GM18511 (cell line): ENCODE results near the gene FURIN.
A peak's percentile ranks its signal among the peaks of the same experiment; 100 is the strongest.

Source experiments
- ATAC-seq: cut with Tn5 transposase; IDR thresholded peaks from one replicate; pipeline ENCODE4 v1.9.1; 2021; ENCODE audit warnings: mild to moderate bottlenecking, moderate library complexity; ENCODE audit not compliant: unreplicated experiment

The FURIN gene

DNA sequence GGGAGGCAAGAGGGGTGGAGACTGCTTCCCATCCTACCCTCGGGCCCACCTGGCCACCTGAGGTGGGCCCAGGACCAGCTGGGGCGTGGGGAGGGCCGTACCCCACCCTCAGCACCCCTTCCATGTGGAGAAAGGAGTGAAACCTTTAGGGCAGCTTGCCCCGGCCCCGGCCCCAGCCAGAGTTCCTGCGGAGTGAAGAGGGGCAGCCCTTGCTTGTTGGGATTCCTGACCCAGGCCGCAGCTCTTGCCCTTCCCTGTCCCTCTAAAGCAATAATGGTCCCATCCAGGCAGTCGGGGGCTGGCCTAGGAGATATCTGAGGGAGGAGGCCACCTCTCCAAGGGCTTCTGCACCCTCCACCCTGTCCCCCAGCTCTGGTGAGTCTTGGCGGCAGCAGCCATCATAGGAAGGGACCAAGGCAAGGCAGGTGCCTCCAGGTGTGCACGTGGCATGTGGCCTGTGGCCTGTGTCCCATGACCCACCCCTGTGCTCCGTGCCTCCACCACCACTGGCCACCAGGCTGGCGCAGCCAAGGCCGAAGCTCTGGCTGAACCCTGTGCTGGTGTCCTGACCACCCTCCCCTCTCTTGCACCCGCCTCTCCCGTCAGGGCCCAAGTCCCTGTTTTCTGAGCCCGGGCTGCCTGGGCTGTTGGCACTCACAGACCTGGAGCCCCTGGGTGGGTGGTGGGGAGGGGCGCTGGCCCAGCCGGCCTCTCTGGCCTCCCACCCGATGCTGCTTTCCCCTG, 13.8 kb downstream of the FURIN start:
- no peak for ATAC-seq

DNA sequence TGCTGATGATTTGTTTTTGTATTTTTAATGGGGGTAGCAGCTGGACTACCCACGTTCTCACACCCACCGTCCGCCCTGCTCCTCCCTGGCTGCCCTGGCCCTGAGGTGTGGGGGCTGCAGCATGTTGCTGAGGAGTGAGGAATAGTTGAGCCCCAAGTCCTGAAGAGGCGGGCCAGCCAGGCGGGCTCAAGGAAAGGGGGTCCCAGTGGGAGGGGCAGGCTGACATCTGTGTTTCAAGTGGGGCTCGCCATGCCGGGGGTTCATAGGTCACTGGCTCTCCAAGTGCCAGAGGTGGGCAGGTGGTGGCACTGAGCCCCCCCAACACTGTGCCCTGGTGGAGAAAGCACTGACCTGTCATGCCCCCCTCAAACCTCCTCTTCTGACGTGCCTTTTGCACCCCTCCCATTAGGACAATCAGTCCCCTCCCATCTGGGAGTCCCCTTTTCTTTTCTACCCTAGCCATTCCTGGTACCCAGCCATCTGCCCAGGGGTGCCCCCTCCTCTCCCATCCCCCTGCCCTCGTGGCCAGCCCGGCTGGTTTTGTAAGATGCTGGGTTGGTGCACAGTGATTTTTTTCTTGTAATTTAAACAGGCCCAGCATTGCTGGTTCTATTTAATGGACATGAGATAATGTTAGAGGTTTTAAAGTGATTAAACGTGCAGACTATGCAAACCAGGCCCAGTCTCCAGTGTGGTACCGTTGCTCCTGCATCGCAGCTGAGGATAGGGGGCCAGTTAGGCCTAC, 14.6 kb downstream of the FURIN start:
- no peak for ATAC-seq

DNA sequence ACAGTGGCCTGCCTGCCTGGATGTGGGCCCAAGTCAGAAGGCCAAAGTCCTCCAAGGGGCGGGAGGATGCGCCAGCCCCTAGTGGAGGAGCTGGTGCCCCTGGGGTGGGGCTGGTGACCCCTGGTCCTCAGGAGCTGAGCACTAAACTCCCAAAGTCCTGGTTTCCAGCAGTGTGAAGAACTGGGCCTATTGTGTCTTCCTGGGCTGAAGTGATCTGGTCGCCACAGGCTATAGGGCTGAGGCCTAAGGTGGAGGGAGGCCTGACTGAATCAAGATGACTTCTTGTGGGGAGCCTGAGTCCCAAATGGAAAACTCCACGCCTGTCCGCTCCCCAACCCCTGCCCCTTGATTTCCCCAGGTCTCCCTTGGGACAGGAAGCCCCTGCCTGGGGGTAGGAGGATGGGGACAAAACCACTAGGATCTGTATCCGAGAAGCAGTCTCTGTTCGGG, 15.2 kb downstream of the FURIN start:
- ATAC-seq: no peak

DNA sequence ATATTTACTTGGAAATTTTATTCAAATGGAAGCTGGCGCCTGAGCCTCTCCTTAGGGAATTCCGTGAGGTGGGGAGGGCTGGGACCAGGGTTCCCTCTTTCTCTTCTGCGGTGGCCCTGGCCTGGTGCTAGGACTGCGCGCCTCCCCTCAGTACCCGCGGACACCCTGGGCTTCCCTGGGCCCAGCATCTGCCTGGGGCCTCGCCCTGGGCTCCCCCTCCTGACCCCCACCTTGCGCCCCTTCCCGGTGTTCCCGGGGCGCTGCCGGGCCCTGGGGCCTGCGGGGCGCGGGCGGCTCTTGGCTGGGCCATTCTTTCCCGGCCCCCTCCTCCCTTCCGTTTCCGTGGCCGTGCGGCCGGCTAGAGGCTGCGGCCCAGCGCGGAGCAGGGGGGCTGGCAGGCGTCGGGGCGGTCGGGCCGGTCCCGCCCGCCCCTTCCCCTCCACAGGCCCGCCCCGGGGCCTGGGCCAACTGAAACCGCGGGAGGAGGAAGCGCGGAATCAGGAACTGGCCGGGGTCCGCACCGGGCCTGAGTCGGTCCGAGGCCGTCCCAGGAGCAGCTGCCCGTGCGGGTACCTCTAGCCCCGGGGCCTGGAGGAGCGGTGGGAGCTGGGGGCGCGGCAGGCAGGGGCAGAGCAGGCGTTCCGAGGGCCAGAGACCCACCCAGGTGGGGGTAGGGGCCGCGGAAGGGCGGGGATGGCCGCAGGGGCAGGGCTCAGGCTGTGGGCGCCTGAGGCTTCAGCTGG, 15.8 kb downstream of the FURIN start, which contains the start of gene FES:
Gene FES, plus strand, starts transcription at position 529 of the 743 bp plus-strand sequence. CDS start 542 bp downstream, outside the sequence.
- no peak for ATAC-seq

DNA sequence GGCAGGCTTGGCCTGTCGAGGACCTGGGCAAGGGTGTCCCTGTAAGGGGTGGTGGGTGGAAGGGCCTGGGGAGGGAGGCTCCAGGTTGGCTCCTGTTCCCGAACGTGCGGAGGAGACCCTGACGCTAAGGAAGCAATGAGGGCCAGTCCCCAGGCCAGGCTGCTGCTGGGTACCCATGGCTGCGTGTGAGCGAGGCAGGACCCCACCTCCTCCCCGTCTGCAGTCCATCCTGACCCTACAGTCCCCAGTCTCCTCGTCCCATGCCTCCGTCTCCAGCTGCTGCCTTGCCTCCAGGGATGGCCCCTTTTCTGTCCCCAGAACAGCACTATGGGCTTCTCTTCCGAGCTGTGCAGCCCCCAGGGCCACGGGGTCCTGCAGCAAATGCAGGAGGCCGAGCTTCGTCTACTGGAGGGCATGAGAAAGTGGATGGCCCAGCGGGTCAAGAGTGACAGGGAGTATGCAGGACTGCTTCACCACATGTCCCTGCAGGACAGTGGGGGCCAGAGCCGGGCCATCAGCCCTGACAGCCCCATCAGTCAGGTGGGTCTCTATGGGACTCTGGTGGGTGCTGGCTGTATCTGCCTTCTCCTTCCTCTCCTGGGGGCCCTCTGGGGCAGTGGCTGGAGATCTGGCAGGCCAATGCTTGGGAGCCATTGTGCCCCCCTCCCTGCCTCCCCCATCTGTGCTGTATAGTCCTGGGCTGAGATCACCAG, 16.5 kb downstream of the FURIN start:
- ATAC-seq: no peak

DNA sequence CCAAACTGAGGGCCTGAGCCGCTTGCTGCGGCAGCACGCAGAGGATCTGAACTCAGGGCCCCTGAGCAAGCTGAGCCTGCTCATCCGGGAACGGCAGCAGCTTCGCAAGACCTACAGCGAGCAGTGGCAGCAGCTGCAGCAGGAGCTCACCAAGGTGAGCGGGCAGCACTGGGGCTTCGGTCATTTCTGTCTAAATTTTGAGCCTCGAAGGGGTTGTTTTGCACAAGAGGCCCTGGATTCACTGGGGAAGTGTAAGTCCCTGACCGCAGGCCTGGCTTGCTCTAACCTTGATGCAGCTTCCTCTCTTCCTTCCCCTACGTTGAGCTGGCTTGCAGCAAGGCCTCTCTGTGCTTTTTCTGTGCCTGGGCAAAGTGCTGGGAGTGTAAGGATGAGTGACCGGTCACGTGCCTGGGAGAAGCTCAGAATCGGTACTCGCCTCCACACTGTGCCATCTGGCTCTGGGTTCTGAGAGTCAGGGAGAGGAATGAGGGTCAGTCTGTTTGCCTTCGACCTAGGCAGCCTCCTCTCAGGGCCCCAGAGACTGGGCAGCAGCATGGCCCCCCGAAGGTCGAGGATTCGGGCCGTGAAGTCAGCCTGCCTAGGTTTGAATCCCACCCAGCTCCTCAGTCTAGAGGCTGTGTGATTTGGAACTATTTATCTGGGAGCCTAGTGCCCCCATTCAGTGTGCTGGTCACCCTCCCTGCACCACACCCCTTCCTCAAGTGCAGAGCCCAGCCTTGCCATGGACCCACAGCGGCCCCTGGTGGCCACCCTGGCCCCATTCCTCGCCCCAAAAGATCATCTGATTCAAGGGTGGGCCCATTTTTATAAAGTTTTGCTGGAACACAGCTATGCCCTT, 17.3 kb downstream of the FURIN start:
- ATAC-seq: peak; percentile 43

DNA sequence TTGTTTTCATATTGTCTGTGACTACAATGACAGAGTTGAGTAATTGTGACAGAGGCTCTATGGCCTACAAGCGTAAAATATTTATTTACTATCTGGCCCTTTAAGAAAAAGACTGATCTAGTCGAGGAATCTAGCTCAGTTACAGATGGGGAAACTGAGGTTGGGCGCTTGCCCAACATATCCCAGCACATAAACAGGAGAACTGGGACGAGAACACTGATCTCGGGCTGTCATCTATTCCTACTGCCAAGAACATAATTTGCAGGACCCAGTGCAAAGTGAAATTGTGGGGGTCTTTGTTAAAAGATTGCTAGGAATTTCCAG, 17.9 kb downstream of the FURIN start:
- ATAC-seq: no peak

DNA sequence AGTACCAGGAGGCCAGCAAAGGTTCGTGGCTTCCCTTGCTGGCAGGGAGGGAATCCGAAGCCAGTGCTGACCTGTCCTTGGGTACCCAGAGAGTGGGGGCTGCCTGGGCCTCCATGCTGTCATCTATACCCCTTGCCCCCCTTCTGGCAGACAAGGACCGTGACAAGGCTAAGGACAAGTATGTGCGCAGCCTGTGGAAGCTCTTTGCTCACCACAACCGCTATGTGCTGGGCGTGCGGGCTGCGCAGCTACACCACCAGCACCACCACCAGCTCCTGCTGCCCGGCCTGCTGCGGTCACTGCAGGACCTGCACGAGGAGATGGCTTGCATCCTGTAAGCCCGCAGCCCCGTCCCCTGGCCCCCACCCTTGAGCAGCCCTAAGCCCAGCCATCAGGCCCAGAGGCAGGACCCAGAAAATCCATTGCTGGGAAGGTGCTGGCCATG, 18.7 kb downstream of the FURIN start:
- no peak for ATAC-seq

DNA sequence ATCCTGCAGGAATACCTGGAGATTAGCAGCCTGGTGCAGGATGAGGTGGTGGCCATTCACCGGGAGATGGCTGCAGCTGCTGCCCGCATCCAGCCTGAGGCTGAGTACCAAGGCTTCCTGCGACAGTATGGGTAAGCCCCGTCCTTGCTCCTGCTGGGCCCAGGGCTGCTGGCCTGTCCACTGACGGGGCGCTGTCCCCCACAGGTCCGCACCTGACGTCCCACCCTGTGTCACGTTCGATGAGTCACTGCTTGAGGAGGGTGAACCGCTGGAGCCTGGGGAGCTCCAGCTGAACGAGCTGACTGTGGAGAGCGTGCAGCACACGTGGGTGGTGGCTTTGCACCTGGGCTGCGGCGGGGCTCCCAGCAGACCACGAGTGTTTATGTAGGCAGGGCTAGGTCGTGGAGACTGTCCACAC, 20.9 kb downstream of the FURIN start:
- ATAC-seq: no peak

DNA sequence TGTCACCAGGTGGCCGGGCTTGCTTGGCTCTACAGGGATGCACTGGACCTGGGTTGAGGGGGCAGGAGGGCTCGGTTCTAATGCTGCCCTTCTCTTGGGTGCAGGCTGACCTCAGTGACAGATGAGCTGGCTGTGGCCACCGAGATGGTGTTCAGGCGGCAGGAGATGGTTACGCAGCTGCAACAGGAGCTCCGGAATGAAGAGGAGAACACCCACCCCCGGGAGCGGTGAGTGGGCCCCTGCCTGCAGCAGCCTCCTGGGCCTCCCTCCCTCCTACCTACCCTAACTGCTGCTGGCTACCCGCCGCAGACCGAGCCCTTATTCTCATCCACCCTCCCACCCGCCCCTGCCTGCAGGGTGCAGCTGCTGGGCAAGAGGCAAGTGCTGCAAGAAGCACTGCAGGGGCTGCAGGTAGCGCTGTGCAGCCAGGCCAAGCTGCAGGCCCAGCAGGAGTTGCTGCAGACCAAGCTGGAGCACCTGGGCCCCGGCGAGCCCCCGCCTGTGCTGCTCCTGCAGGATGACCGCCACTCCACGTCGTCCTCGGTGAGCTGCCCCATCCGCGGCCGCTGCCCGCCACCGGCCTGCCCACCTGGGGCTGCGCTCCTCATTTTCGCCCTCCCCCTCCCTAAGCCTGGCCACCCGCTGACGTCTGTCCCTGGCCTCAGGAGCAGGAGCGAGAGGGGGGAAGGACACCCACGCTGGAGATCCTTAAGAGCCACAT, 21.5 kb downstream of the FURIN start:
- ATAC-seq: no peak

DNA sequence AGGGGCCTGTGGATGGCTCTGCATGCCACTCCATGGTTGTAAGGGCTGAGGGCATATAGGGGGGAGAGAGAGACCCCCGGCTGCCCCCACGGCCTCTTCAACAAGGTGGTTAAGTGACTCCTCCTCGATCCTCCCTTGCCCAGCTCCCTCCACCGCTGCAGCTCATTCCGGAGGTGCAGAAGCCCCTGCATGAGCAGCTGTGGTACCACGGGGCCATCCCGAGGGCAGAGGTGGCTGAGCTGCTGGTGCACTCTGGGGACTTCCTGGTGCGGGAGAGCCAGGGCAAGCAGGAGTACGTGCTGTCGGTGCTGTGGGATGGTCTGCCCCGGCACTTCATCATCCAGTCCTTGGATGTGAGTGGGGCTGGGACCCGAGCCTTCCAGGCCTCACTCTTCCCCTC, 22.5 kb downstream of the FURIN start:
- ATAC-seq: no peak

DNA sequence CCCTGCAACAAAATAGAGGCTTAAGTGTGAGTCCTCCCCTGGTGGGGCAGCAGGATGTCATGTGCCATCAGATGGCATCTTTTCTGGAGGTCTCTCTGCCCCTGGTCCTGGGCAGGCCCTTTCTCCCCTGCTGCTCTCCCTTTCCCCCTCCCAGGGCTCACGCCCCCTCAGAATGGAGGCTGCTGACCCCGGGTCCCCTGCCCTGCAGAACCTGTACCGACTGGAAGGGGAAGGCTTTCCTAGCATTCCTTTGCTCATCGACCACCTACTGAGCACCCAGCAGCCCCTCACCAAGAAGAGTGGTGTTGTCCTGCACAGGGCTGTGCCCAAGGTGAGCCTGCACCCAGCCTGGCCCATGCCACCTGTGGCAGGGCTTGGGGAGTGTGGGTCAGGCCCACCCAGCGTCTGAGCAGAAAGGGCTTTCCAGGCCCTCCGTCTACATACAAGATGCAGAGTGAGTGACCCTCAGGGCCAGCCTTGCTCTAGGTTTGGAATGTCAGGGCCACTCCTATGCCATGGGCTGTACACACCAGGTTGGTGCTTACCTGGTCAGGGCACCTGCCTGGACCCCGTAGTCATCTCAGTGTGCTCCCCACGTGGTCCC, 23.1 kb downstream of the FURIN start:
- ATAC-seq: no peak

DNA sequence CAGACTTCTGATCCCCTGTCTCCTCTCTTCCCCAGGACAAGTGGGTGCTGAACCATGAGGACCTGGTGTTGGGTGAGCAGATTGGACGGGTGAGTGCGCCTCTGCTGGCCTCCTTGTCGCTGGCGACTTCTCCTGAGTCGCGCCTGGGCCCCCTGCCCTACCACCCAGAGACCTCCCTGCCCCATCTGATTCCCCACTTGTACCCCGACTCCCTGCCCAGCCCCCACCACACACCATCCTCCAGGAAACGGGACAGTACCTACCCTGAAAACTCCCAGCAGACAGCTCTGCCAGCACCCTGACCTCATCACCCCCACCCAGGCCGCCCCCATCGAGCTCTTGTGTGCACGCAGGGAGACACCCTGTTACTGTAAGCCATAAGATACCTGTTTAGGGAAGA, 23.6 kb downstream of the FURIN start:
- ATAC-seq: no peak

DNA sequence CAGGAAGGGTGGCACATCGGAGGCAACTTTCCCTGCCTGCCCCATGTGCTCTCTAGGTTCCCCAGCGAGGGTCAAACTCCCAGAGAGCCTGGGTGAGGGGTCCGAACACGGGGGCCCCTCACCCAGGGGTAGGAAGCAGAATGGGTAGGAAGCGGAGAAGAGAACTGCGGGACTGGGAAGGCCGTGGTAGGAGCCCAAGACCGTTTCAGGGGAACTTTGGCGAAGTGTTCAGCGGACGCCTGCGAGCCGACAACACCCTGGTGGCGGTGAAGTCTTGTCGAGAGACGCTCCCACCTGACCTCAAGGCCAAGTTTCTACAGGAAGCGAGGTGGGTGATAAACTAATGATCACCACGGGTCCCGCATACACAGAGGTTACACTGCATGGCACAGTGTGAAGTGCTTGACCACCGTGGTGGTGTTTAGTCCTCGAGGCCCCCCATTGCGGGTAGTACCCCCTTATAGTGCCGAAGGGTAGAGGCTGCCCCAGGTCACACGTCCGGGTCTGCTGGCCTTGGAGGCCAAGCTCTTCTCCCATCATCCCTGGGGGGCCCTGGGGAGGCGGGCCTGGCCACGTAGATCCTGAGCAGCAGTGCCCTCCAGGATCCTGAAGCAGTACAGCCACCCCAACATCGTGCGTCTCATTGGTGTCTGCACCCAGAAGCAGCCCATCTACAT, 24.2 kb downstream of the FURIN start:
- no peak for ATAC-seq

DNA sequence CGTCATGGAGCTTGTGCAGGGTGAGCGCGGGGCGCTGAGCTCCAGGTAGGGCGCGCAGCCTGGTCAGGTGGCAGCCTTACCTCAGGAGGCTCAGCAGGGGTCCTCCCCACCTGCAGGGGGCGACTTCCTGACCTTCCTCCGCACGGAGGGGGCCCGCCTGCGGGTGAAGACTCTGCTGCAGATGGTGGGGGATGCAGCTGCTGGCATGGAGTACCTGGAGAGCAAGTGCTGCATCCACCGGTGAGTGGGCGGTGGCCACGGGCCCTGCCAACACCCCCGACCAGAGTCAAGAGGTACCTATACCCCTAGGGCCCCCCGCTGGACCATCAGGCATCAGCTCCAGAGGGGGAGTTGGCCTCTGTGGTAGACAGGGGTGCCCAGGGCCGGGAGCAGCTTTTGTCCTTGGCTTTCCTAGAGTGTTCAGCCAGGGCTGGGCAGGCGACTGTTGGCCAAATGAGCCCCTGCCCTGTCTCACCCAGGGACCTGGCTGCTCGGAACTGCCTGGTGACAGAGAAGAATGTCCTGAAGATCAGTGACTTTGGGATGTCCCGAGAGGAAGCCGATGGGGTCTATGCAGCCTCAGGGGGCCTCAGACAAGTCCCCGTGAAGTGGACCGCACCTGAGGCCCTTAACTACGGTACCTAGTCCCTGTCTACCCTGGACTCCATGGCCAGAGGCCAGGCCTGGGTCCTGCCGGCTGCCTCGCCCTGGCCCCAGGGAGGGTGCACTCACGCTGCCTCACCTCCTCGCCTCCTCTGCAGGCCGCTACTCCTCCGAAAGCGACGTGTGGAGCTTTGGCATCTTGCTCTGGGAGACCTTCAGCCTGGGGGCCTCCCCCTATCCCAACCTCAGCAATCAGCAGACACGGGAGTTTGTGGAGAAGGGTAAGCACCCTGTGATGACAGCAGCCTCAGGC, 25.0 kb downstream of the FURIN start:
- ATAC-seq: no peak

DNA sequence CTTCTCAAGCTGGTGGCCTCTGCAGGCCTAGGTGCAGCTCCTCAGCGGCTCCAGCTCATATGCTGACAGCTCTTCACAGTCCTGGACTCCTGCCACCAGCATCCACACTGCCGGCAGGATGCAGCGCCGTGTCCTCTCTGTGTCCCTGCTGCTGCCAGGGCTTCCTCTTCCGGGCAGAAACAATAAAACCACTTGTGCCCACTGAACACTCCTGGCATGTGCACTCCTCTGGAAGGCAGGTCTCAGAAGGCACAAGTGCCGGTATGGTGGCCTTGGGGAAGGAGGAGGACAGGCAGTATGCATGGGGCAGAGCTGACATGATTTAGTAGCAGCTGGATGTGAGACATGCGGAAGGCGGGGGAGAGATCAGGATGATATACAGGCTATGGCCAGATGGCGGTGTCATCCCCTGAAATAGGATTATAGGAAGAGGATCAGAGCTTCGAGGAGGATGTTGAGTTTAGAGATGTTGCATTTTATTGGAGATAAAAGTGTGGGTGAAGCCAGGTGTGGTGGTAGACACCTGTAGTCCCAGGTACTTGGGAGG, 27.3 kb downstream of the FURIN start:
- no peak for ATAC-seq

DNA sequence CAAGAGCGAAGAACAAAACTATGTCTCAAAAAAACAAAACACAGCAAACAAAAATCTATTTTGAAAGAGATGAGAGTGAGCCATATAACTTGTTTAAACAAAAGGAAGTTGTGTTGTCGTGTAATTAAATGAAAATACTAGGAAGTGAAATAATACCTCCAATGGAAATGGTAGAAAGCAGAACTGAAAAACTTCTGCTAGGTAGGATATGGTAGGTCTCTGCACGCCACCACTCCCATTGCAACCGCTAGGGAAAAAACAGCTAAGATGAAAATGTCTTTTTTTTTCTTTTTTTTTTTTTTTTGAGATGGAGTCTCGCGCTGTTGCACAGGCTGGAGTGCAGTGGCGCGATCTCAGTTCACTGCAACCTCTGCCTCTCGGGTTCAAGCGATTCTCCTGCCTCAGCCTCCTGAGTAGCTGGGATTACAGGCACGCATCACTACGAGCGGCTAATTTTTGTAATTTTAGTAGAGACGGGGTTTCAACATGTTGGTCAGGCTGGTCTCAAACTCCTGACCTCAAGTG, 28.8 kb downstream of the FURIN start:
- ATAC-seq: peak; percentile 65
